Right atrium auricular region (tissue), 2 donors: ENCODE results near the gene HOXA7. TPM values are rescaled to one million over a fixed set of nuclear protein-coding genes. Genes with fewer than 3 reads are reported as not detected.

Experiments
- DNase-seq: peaks from one replicate; pipeline ENCODE4 v3.0.0-alpha.2; 2019; ENCODE audit warnings: low spot score
- H3K27ac ChIP-seq, 2 donors: fragments of 200-600 bp; sonication (generic); 1 replicate in 1 of 2; 2 replicates in 1 of 2; pipeline ENCODE4 v1.5.1; 2016 to 2019
- H3K27me3 ChIP-seq, 2 donors: fragments of 200-600 bp; sonication (generic); one replicate each; pipeline versions ENCODE4 v1.5.1 to v1.6.0; 2017 to 2019
- H3K36me3 ChIP-seq: fragments of 200-600 bp; sonication (generic); one replicate; pipeline ENCODE4 v1.5.1; 2016
- H3K4me1 ChIP-seq, 2 donors: fragments of 200-600 bp; sonication (generic); one replicate each; pipeline versions ENCODE4 v1.5.1 to v1.6.0; 2017 to 2019
- H3K4me3 ChIP-seq, 2 donors: fragments of 200-600 bp; sonication (generic); 1 replicate in 1 of 2; 2 replicates in 1 of 2; pipeline ENCODE4 v1.5.1; 2017 to 2019; ENCODE audit warnings: mild to moderate bottlenecking in 1 of 2, moderate library complexity in 1 of 2
- H3K9me3 ChIP-seq, 2 donors: fragments of 200-600 bp; sonication (generic); one replicate each; pipeline ENCODE4 v1.5.1; 2019
- CTCF ChIP-seq, 2 donors: fragments of 200-600 bp; sonication (generic); IDR thresholded peaks; one replicate each; pipeline ENCODE4 v1.5.1; 2019; ENCODE audit warnings: antibody characterized with exemption in 2 of 2
- total RNA-seq, 2 donors: library from RNA; depleted of rRNA; stranded (reverse); fragments of >200 nt; gene quantifications; one replicate each; pipeline ENCODE4 v1.1.0, GENCODE V29; 2016

The HOXA7 gene
- total RNA-seq, 2 donors from 2014 or later, result not detected

GRCh38 chr7:27172823-27173510, 16.5 kb upstream of the HOXA7 start:
- no peak for TF ChIP-seq CTCF (IDR thresholded peaks at IDR 0.05)
- Histone ChIP-seq H3K27me3 (peaks cover 59 to 85% of the 10 kb centered on the region in 2 donors), H3K4me3 (peak overlapping the region; percentile 20 to 46), H3K4me1 (peaks cover 0 to 36% of the 10 kb centered on the region in 2 donors), H3K36me3 (no peaks in the 10 kb centered on the region), H3K9me3 (no peaks in the 10 kb centered on the region), H3K27ac (no peak overlapping the region)
- DNase-seq, result no peak

GRCh38 chr7:27172315-27172774, 15.9 kb upstream of the HOXA7 start:
- Histone ChIP-seq H3K36me3 (no peaks in the 10 kb centered on the region), H3K27me3 (peaks cover 66 to 88% of the 10 kb centered on the region in 2 donors), H3K9me3 (no peaks in the 10 kb centered on the region), H3K4me3 (no peak overlapping the region), H3K4me1 (peaks cover 0 to 36% of the 10 kb centered on the region in 2 donors), H3K27ac (no peak overlapping the region)
- DNase-seq, result no peak
- no peak for TF ChIP-seq CTCF (IDR thresholded peaks at IDR 0.05)

GRCh38 chr7:27171637-27172314, 15.3 kb upstream of the HOXA7 start:
- Histone ChIP-seq H3K27ac (no peak overlapping the region), H3K36me3 (no peaks in the 10 kb centered on the region), H3K4me1 (peaks cover 0 to 40% of the 10 kb centered on the region in 2 donors), H3K4me3 (no peak overlapping the region), H3K27me3 (peaks cover 71 to 88% of the 10 kb centered on the region in 2 donors), H3K9me3 (no peaks in the 10 kb centered on the region)
- no peak for DNase-seq
- no peak for TF ChIP-seq CTCF (IDR thresholded peaks at IDR 0.05)

- Histone ChIP-seq H3K9me3 (no peaks in the 10 kb centered on the region), H3K4me3 (no peak overlapping the region), H3K27me3 (peaks cover 76 to 88% of the 10 kb centered on the region in 2 donors), H3K27ac (no peak overlapping the region), H3K36me3 (no peaks in the 10 kb centered on the region), H3K4me1 (peaks cover 0 to 45% of the 10 kb centered on the region in 2 donors)
- no peak for TF ChIP-seq CTCF (IDR thresholded peaks at IDR 0.05)
- DNase-seq, result no peak
These were observed 14.8 kb upstream of the HOXA7 start for GRCh38 chr7:27171325-27171636.

GRCh38 chr7:27170426-27171324, 14.2 kb upstream of the HOXA7 start:
- Histone ChIP-seq H3K27ac (no peak overlapping the region), H3K36me3 (no peaks in the 10 kb centered on the region), H3K4me3 (no peak overlapping the region), H3K9me3 (no peaks in the 10 kb centered on the region), H3K27me3 (peaks cover 82 to 88% of the 10 kb centered on the region in 2 donors), H3K4me1 (peaks cover 0 to 49% of the 10 kb centered on the region in 2 donors)
- DNase-seq, result no peak
- TF ChIP-seq CTCF (IDR thresholded peaks at IDR 0.05), result no peak
